ENCODE measurements around the gene CDIP1.

Gene CDIP1

DNA sequence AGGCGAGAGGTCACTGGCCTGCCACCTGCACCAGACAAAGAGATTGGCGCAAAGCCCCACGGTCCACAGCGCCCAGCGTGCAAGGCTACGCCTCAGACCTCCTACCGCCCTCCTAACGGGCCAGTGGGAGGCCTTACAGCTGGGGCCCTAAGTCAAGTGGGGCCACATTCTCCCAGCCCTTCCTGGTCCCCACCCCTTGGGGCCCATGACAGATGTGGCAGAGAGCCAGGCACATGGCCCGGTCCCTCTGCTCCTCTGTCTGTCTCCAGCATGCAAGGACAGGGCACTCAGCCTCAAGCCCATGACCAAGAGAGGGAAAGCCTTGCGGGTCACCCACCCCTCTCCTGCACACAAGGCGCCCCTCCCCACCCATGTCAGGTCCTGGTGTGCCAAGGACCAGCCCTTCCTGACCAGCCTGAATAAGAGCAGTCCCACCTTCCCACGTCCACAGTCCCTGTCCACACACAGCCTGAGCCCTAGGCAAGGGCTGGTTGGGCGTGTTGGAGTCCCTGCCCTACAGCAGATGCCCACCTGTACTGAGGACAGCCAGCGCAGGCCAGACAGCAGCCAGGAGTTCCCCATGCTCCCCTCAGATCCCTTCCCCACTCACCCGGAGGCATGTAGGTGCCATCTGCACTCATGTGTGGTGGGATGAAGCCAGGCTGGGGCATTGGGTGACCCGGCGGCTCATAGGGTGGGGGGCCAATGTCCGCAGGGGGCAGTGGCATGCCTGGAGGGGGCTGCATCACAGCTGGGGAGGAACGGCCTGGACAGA, 25.3 kb downstream of the CDIP1 start:
- no peak for DNase-seq

GRCh38 chr16:4512473-4512872, 26.1 kb downstream of the CDIP1 start:
- no peak for DNase-seq

- DNase-seq: peak; percentile 37
Measured at GRCh38 chr16:4511441-4512082, 27.0 kb downstream of the CDIP1 start.

GRCh38 chr16:4510747-4511426, 27.7 kb downstream of the CDIP1 start:
- DNase-seq: no peak

DNA sequence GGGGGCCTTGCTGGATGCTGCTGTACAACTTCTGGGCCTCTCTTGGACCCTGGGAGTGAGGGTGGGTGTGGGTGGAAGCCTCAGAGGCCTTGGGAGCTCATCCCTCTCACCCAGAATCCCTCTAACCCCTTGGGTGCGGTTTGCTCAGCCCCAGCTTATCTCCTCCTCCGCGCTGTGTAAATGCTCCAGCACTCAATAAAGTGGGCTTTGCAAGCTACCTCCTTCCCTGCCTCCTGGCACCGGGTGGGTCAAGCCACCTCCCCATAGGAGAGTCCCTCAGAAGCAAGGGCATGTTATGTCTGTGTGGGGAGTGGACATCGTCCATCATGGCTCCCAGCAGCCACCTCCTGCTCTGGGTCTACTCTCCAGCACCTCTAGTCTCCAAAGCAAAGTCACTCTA, 28.4 kb downstream of the CDIP1 start:
- no peak for DNase-seq

GRCh38 chr16:4509420-4509819, 29.2 kb downstream of the CDIP1 start:
- no peak for DNase-seq

DNA sequence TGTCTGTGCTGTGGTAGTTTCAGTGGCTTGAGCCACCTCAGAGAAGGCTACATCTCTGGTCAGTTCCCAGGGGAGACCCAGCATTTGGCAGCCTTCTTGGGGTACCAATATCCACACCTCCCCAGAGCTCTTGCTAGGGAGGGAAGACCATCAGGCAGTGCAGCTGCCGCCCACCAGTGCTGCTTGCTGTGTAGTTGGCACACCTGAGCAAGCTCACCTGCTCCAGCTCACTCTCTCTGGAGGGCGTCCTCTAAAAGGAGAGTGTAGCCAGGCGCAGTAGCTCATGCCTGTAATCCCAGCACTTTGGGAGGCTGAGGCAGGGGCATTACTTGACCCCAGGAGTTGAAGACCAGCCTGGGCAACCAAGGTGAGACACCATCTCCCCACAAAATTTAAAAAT, 29.8 kb downstream of the CDIP1 start:
- no peak for DNase-seq

- DNase-seq: no peak
Measured at GRCh38 chr16:4507588-4508345, 30.8 kb downstream of the CDIP1 start.

- peak; percentile 64 for DNase-seq
Measured at GRCh38 chr16:4506450-4506849, 32.1 kb downstream of the CDIP1 start.

DNA sequence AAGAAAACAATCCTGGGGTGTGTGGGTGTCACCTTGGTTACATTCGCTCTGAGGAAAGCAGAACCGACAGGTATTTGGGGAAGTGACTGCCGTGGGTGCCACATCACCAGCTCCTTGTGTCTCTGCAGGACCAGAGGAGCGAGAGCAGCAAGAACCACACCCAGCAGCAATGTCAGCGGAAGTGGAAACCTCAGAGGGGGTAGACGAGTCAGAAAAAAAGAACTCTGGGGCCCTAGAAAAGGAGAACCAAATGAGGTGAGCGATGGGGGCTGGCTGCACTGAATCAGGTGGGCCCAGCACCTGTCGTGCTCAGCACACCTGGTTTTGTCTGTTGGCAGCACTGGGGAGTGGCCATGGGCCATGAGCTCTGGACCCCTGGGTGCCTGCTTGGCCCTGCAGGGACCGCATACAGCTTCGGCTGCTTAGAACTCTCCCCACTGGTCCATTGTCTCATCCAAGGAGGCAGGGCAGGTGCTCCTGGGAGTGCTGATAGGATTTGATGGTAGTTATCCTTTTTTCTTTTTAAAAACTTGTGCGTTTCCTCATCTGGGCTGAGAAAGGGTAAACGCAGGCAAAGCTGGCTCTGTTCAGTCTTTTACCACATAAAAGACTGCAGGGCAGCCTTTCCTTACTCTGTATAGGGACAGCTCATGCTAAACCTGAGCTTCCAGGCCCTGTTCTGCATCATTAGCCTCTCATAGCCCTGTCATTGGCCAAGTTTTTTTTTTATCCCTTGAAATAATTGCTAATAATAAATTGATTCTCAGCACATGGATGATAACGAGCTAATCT, 33.0 kb downstream of the CDIP1 start:
- DNase-seq: peak; percentile 76

DNA sequence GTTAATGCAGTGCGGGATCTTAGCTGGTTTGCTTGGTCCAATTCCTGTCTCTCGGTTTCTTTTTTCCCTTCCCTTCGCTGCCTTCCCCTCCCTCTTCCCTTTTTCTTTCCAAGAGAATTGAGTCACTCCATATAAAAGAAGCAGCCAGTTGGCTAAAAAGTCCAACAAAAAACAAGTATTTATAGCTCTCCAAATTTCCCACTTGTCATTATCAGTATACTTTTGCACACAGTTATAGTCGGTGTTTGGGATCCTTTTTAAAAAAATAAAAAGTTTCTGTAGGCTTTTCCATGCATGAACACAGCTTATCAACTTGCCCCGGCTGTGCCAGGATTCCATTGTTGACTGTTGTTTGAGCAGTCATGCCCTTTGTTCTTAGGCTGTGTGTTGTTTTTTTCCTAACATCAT, 37.5 kb downstream of the CDIP1 start:
- no peak for DNase-seq

- DNase-seq: peak; percentile 20
Measured at GRCh38 chr16:4500272-4500671, 38.3 kb downstream of the CDIP1 start.

DNA sequence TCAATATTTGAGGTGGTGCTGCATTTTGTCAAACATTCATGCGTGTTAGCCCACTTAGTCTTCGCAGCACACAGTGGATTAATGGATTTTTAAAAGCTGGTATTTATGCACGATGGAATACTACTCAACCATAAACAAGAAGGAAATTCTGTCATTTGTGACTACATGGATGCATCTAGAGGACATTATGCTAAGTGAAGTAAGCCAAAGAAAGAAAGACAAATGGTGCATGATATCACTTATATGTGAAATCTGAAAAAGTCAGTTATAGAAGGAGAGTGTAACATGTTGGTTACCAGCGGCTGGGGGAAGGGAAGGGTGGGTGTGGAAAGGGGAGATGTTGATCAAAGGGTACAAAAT, 39.4 kb downstream of the CDIP1 start:
- DNase-seq: no peak

DNA sequence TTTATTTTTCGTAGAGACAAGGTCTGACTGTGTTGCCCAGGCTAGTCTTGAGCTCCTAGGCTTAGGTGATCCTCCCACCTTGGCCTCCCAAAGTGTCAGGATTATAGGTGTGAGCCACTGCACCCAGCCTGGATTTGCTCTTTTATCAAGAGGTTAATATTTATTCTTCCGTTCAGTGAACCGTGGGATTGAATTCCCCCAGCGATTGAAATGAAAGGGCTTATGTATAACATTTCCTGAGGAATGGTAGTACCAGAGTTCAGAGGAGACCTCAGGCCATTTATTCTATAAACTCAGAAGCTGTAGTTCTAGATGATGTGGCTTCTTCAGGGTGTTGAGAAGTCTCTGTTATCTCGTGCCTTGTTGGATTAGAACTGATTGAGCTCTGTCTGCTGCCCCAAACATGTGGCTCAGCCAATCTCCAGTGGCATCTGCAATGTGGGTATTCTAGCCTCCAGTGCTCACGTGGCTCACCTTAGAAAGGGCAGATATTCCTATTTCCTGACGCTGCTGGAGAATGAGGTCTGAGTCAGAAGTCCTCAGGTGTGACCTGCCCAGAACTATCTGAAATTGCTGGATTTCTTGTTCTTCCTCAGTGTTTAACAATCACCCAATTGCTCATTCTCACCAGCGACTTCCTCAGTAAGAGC, 39.9 kb downstream of the CDIP1 start:
- no peak for DNase-seq

- DNase-seq: no peak
Measured at GRCh38 chr16:4496305-4496704, 42.3 kb downstream of the CDIP1 start.

DNA sequence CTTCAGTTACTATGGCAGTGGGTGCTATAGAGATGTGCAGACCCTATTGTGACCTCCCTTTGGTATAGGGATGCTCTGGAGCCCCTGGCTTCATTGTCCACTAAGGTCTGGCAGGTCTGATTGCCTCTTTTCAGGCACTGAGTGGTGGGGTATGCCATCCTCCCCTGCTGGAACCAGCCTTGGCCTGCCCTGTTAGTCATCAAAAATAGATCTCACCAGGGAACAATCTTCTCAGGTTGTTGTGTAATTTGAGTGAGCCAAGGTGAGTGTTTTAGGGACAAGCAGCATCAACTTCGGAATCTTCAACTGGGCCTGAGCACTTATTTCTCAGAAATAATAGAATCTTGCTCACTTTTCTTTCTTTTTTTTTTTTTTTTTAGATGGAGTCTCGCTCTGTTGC, 42.8 kb downstream of the CDIP1 start:
- DNase-seq: no peak

DNA sequence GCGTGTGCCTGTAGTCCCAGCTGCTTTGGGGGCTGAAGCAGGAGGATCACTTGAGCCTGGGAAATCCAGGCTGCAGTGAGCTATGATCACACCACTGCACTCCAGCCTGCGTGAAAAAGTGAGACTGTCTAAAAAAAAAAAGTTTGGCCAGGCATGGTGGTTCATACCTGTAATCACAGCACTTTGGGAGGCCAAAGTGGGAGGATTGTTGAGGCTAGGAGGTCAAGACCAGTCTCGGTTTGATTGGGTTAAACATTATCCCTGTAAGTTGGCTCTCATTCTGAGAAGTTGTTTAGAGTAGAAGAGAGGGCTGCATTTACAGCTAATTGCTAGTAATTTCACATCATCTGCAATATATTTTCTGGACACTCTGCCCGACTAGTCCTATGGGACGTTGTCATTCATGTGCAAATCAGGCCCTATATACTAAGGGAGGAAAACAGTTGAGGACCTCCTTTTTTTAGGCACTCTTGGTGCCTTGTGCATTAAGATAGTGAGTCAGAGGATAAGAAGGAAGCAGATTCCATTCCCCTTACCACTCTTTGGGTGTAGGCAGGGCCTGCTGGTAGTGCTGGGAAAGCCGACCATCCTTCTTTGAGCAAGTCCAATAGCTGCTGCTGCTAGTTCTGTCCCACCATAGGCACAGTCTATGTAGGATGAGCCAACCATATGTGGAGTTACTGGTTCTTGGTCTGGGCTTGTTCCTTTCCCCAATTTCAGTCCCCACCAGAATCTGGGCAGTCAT, 43.7 kb downstream of the CDIP1 start:
- DNase-seq: no peak

DNA sequence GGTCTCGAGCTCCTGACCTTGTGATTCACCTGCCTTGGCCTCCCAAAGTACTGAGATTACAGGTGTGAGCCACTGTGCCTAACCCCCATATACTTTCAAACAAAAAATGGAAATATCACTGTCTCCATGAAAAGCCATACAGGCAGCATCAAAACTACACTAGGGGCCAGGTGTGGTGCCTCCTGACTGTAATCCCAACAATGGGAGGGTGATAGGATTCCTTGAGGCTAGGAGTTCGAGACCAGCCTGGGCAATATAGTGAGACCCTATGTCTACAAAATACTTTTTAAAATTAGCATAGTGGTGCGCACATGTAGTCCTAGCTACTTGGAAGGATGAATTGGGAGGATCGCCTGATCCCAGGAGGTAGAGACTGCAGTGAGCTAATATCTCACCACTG, 46.7 kb downstream of the CDIP1 start:
- DNase-seq: no peak

DNA sequence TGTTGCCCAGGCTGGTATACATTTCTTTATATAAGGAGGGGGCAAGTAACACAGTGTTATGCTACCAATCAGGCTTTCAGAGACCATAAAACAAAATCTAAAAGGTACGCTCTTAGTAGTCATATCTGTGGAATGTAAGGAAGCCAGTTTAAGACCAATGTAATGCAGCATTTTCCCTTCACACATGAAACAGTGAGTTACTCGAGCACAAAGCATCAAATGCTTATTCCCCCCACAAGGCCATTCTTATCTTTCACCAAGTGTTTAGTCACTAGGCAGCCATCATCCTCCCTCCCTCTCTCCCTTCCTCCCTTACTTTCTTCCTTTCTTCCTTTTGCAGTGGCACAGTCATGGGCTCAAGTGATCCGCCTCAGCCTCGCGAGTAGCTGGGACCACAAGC, 49.5 kb downstream of the CDIP1 start:
- no peak for DNase-seq

- no peak for DNase-seq
Measured at GRCh38 chr16:4488499-4488967, 50.0 kb downstream of the CDIP1 start.

DNA sequence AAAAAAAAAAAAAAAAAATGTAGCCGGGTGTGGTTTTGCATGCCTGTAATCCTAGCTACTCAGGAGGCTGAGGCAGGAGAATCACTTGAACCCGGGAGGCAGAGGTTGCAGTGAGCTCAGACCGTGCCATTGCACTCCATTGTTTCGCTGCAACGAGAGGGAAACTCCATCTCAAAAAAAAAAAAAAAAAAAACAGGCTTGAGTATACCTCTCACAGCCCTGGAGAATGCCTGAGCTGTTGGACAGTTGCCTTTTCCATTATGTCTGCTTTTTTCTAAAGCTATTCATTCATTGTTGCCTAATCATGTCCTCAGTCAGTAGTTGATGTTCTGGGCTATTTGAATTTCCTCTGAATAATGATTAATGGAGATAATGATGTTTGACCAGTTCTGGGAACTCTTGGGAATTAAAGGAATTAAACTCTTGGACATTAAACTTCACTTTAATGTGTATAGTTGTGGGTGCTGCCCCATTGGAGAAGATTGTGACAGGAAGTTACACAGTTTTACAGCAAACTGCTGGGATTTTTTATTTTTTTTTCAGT, 50.5 kb downstream of the CDIP1 start:
- DNase-seq: no peak
